H9 (cell line): ENCODE measurements around the gene SSTR4. TPM values are rescaled to one million over a fixed set of nuclear protein-coding genes. Genes with fewer than 3 reads are reported as not detected.

Experiments
- DNase-seq: peaks from one replicate; pipeline ENCODE4 v3.0.0-alpha.2; 2017
- H2AFZ ChIP-seq: one replicate; pipeline ENCODE4 v1.6.1; 2013; ENCODE audit warnings: mild to moderate bottlenecking, low read length, control low read depth, moderate library complexity
- H2AK5ac ChIP-seq: 2 replicates; pipeline ENCODE4 v1.6.1; 2013; ENCODE audit warnings: low read length, control low read depth, mixed read lengths; ENCODE audit not compliant: insufficient read length
- H2BK120ac ChIP-seq: one replicate; pipeline ENCODE4 v1.6.1; 2013; ENCODE audit warnings: low read depth, mild to moderate bottlenecking, low read length, control low read depth, inconsistent platforms; ENCODE audit not compliant: poor library complexity, severe bottlenecking
- H2BK12ac ChIP-seq: 2 replicates; pipeline ENCODE4 v1.6.1; 2013; ENCODE audit warnings: low read length, control low read depth, mixed read lengths, low read depth; ENCODE audit not compliant: insufficient read length
- H2BK15ac ChIP-seq: 2 replicates; pipeline ENCODE4 v1.6.1; 2013; ENCODE audit warnings: low read depth, low read length, control low read depth
- H2BK20ac ChIP-seq: one replicate; pipeline ENCODE4 v1.6.1; 2013; ENCODE audit warnings: low read depth, mild to moderate bottlenecking, low read length, control low read depth, inconsistent platforms; ENCODE audit not compliant: poor library complexity, severe bottlenecking
- H2BK5ac ChIP-seq: 2 replicates; pipeline ENCODE4 v1.6.1; 2013; ENCODE audit warnings: low read length, control low read depth, mixed read lengths; ENCODE audit not compliant: insufficient read length
- H3K14ac ChIP-seq: 2 replicates; pipeline ENCODE4 v1.6.1; 2013; ENCODE audit warnings: low read length, control low read depth; ENCODE audit not compliant: insufficient read depth
- H3K18ac ChIP-seq: 2 replicates; pipeline ENCODE4 v1.6.1; 2013; ENCODE audit warnings: low read depth, mild to moderate bottlenecking, mixed read lengths, low read length, control low read depth; ENCODE audit not compliant: insufficient read length
- H3K23ac ChIP-seq: 2 replicates; pipeline ENCODE4 v1.6.1; 2013; ENCODE audit warnings: low read length, control low read depth, mixed read lengths, low read depth; ENCODE audit not compliant: insufficient read length
- H3K23me2 ChIP-seq: 2 replicates; pipeline ENCODE4 v1.6.1; 2013; ENCODE audit warnings: low read depth, mild to moderate bottlenecking, mixed read lengths, low read length, control low read depth; ENCODE audit not compliant: insufficient read length, poor library complexity, severe bottlenecking
- H3K27ac ChIP-seq: 2 replicates; pipeline ENCODE4 v1.5.1; 2013; ENCODE audit warnings: low read length, control low read depth, mixed read lengths, low read depth; ENCODE audit not compliant: insufficient read length
- H3K27me3 ChIP-seq: 2 replicates; pipeline ENCODE4 v1.6.1; 2013; ENCODE audit warnings: low read length, control low read depth, inconsistent platforms; ENCODE audit not compliant: insufficient read depth
- H3K4ac ChIP-seq: 2 replicates; pipeline ENCODE4 v1.6.1; 2013; ENCODE audit warnings: low read depth, mild to moderate bottlenecking, control low read depth, inconsistent platforms, low read length, moderate library complexity
- H3K4me1 ChIP-seq: 2 replicates; pipeline ENCODE4 v1.6.1; 2013; ENCODE audit warnings: low read length, control low read depth, inconsistent platforms; ENCODE audit not compliant: insufficient read depth
- H3K4me2 ChIP-seq: 2 replicates; pipeline ENCODE4 v1.6.1; 2013; ENCODE audit warnings: low read length, control low read depth, mixed read lengths; ENCODE audit not compliant: insufficient read length, insufficient read depth
- H3K56ac ChIP-seq: 2 replicates; pipeline ENCODE4 v1.6.1; 2013; ENCODE audit warnings: low read depth, mild to moderate bottlenecking, mixed read lengths, low read length, control low read depth; ENCODE audit not compliant: insufficient read length
- H3K79me1 ChIP-seq: 2 replicates; pipeline ENCODE4 v1.6.1; 2013; ENCODE audit warnings: low read depth, mild to moderate bottlenecking, moderate library complexity, low read length, control low read depth, inconsistent platforms; ENCODE audit not compliant: insufficient read depth, poor library complexity, severe bottlenecking
- H3K79me2 ChIP-seq: 2 replicates; pipeline ENCODE4 v1.6.1; 2013; ENCODE audit warnings: low read length, control low read depth, inconsistent platforms; ENCODE audit not compliant: insufficient read depth
- H3K9ac ChIP-seq: 2 replicates; pipeline ENCODE4 v1.6.1; 2013; ENCODE audit warnings: low read length, control low read depth, mixed read lengths; ENCODE audit not compliant: insufficient read length; ENCODE audit errors: extremely low read depth
- H3K9me3 ChIP-seq: one replicate; pipeline ENCODE4 v1.6.1; 2013; ENCODE audit warnings: low read depth, low read length, inconsistent platforms; ENCODE audit not compliant: control insufficient read depth
- H3T11ph ChIP-seq: one replicate; pipeline ENCODE4 v1.6.1; 2013; ENCODE audit warnings: mild to moderate bottlenecking, low read length, control low read depth, inconsistent platforms
- H4K20me1 ChIP-seq: one replicate; pipeline ENCODE4 v1.6.1; 2013; ENCODE audit not compliant: control insufficient read depth, insufficient read length, insufficient read depth
- H4K5ac ChIP-seq: 2 replicates; pipeline ENCODE4 v1.6.1; 2013; ENCODE audit warnings: low read depth, mild to moderate bottlenecking, mixed read lengths, low read length, control low read depth; ENCODE audit not compliant: insufficient read length
- H4K8ac ChIP-seq: replicated peaks from 2 replicates; pipeline ENCODE4 v1.6.1; 2013; ENCODE audit warnings: low read length, control low read depth, mixed read lengths, low read depth; ENCODE audit not compliant: insufficient read length
- H4K91ac ChIP-seq: 2 replicates; pipeline ENCODE4 v1.6.1; 2013; ENCODE audit warnings: low read depth, mild to moderate bottlenecking, moderate library complexity, mixed read lengths, low read length, control low read depth; ENCODE audit not compliant: insufficient read length
- H3K27ac Mint-ChIP-seq, 3 experiments: 2 replicates in 2 of 3; 3 replicates in 1 of 3; pipeline ENCODE4 v1.8.0; 2020 to 2021; ENCODE audit warnings: mixed read lengths in 3 of 3, mild to moderate bottlenecking in 1 of 3, moderate library complexity in 1 of 3
- H3K27me3 Mint-ChIP-seq: 2 replicates; pipeline ENCODE4 v1.8.0; 2021; ENCODE audit warnings: low read depth, mild to moderate bottlenecking, moderate library complexity, mixed read lengths
- H3K36me3 Mint-ChIP-seq, 3 experiments: 2 replicates in 2 of 3; 3 replicates in 1 of 3; pipeline ENCODE4 v1.8.0; 2020 to 2021; ENCODE audit warnings: low read depth in 3 of 3, mixed read lengths in 3 of 3; ENCODE audit not compliant: insufficient read depth in 1 of 3
- H3K4me1 Mint-ChIP-seq, 2 experiments: 2 replicates each; pipeline ENCODE4 v1.8.0; 2020; ENCODE audit warnings: mixed read lengths in 2 of 2
- H3K4me3 Mint-ChIP-seq, 2 experiments: 2 replicates in 1 of 2; 3 replicates in 1 of 2; pipeline ENCODE4 v1.8.0; 2020 to 2021; ENCODE audit warnings: mild to moderate bottlenecking in 2 of 2, mixed read lengths in 2 of 2, moderate library complexity in 1 of 2
- H3K9me3 Mint-ChIP-seq, 2 experiments: 2 replicates in 1 of 2; 3 replicates in 1 of 2; pipeline ENCODE4 v1.8.0; 2020; ENCODE audit warnings: mild to moderate bottlenecking in 2 of 2, mixed read lengths in 2 of 2, moderate library complexity in 1 of 2
- total RNA-seq: library from RNA; stranded (reverse); gene quantifications from 2 replicates; pipeline ENCODE4 v1.2.1, GENCODE V29; 2021
- TF ChIP-seq, protein P1 (sequence below): fragments of 200-600 bp; sonication (generic); conservative IDR thresholded peaks from 3 replicates; pipeline ENCODE4 v1.8.0; 2021; ENCODE audit warnings: antibody characterized with exemption, mild to moderate bottlenecking

Gene SSTR4
- total RNA-seq, 1 experiment from 2014 or later: not detected

GRCh38 chr20:23046431-23046830 lies 11.3 kb downstream of the SSTR4 start:
- H2BK15ac ChIP-seq: no peak overlapping the region
- Mint-ChIP-seq H3K27ac (no peak overlapping the region), H3K4me3 (no peak overlapping the region), H3K9me3 (peaks cover 2 to 4% of the 10 kb centered on the region in 2 experiments; a peak in 2 of 5 replicates), H3K4me1 (peaks cover 38 to 51% of the 10 kb centered on the region in 2 experiments), H3K27me3 (peaks cover 96% of the 10 kb centered on the region), H3K36me3 (peaks cover 0 to 3% (median 1%) of the 10 kb centered on the region in 3 experiments; a peak in 2 of 7 replicates)
- no peaks in the 10 kb centered on the region for H4K20me1 ChIP-seq
- H3K18ac ChIP-seq: no peak overlapping the region
- H3K79me2 ChIP-seq: no peaks in the 10 kb centered on the region
- no peak overlapping the region for H2AK5ac ChIP-seq
- peaks cover 26% of the 10 kb centered on the region; the same call in 1 of the 2 replicates for H3K27me3 ChIP-seq
- H2BK20ac ChIP-seq: no peak overlapping the region
- no peak overlapping the region for H3K9ac ChIP-seq
- no peak overlapping the region for H4K8ac ChIP-seq
- H3K4me2 ChIP-seq: no peak overlapping the region
- peaks cover 22% of the 10 kb centered on the region for H3K23me2 ChIP-seq
- H2BK120ac ChIP-seq: no peak overlapping the region
- no peaks in the 10 kb centered on the region for H3K9me3 ChIP-seq
- no peak overlapping the region for H4K5ac ChIP-seq
- DNase-seq: no peak
- no peak overlapping the region for H2BK12ac ChIP-seq
- no peak overlapping the region for H3K14ac ChIP-seq
- no peak overlapping the region for H3K56ac ChIP-seq
- H2BK5ac ChIP-seq: no peak overlapping the region
- peaks cover 8% of the 10 kb centered on the region; the same call in 1 of the 2 replicates for H3K4me1 ChIP-seq
- no peak overlapping the region for H4K91ac ChIP-seq
- no peak overlapping the region for H3K23ac ChIP-seq
- H3K27ac ChIP-seq: no peak overlapping the region
- H3K79me1 ChIP-seq: no peaks in the 10 kb centered on the region
- no peak overlapping the region for H3K4ac ChIP-seq
- no peak overlapping the region for H2AFZ ChIP-seq
- no peak overlapping the region for H3T11ph ChIP-seq
- TF ChIP-seq, protein P1, sequence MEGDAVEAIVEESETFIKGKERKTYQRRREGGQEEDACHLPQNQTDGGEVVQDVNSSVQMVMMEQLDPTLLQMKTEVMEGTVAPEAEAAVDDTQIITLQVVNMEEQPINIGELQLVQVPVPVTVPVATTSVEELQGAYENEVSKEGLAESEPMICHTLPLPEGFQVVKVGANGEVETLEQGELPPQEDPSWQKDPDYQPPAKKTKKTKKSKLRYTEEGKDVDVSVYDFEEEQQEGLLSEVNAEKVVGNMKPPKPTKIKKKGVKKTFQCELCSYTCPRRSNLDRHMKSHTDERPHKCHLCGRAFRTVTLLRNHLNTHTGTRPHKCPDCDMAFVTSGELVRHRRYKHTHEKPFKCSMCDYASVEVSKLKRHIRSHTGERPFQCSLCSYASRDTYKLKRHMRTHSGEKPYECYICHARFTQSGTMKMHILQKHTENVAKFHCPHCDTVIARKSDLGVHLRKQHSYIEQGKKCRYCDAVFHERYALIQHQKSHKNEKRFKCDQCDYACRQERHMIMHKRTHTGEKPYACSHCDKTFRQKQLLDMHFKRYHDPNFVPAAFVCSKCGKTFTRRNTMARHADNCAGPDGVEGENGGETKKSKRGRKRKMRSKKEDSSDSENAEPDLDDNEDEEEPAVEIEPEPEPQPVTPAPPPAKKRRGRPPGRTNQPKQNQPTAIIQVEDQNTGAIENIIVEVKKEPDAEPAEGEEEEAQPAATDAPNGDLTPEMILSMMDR: no peak
